H9 (cell line): Measurements from ENCODE around the gene DENND1A. TPM values are rescaled to one million over a fixed set of nuclear protein-coding genes. Genes with fewer than 3 reads are reported as not detected.
A peak's percentile ranks its signal among the peaks of the same experiment; 100 is the strongest.

Experiments
- DNase-seq: peaks from one replicate; pipeline ENCODE4 v3.0.0-alpha.2; 2017
- H2AFZ ChIP-seq: one replicate; pipeline ENCODE4 v1.6.1; 2013; ENCODE audit warnings: mild to moderate bottlenecking, low read length, control low read depth, moderate library complexity
- H2AK5ac ChIP-seq: 2 replicates; pipeline ENCODE4 v1.6.1; 2013; ENCODE audit warnings: low read length, control low read depth, mixed read lengths; ENCODE audit not compliant: insufficient read length
- H2BK120ac ChIP-seq: one replicate; pipeline ENCODE4 v1.6.1; 2013; ENCODE audit warnings: low read depth, mild to moderate bottlenecking, low read length, control low read depth, inconsistent platforms; ENCODE audit not compliant: poor library complexity, severe bottlenecking
- H2BK12ac ChIP-seq: 2 replicates; pipeline ENCODE4 v1.6.1; 2013; ENCODE audit warnings: low read length, control low read depth, mixed read lengths, low read depth; ENCODE audit not compliant: insufficient read length
- H2BK15ac ChIP-seq: 2 replicates; pipeline ENCODE4 v1.6.1; 2013; ENCODE audit warnings: low read depth, low read length, control low read depth
- H2BK20ac ChIP-seq: one replicate; pipeline ENCODE4 v1.6.1; 2013; ENCODE audit warnings: low read depth, mild to moderate bottlenecking, low read length, control low read depth, inconsistent platforms; ENCODE audit not compliant: poor library complexity, severe bottlenecking
- H2BK5ac ChIP-seq: 2 replicates; pipeline ENCODE4 v1.6.1; 2013; ENCODE audit warnings: low read length, control low read depth, mixed read lengths; ENCODE audit not compliant: insufficient read length
- H3K14ac ChIP-seq: 2 replicates; pipeline ENCODE4 v1.6.1; 2013; ENCODE audit warnings: low read length, control low read depth; ENCODE audit not compliant: insufficient read depth
- H3K18ac ChIP-seq: 2 replicates; pipeline ENCODE4 v1.6.1; 2013; ENCODE audit warnings: low read depth, mild to moderate bottlenecking, mixed read lengths, low read length, control low read depth; ENCODE audit not compliant: insufficient read length
- H3K23ac ChIP-seq: 2 replicates; pipeline ENCODE4 v1.6.1; 2013; ENCODE audit warnings: low read length, control low read depth, mixed read lengths, low read depth; ENCODE audit not compliant: insufficient read length
- H3K23me2 ChIP-seq: 2 replicates; pipeline ENCODE4 v1.6.1; 2013; ENCODE audit warnings: low read depth, mild to moderate bottlenecking, mixed read lengths, low read length, control low read depth; ENCODE audit not compliant: insufficient read length, poor library complexity, severe bottlenecking
- H3K27ac ChIP-seq: 2 replicates; pipeline ENCODE4 v1.5.1; 2013; ENCODE audit warnings: low read length, control low read depth, mixed read lengths, low read depth; ENCODE audit not compliant: insufficient read length
- H3K27me3 ChIP-seq: 2 replicates; pipeline ENCODE4 v1.6.1; 2013; ENCODE audit warnings: low read length, control low read depth, inconsistent platforms; ENCODE audit not compliant: insufficient read depth
- H3K4ac ChIP-seq: 2 replicates; pipeline ENCODE4 v1.6.1; 2013; ENCODE audit warnings: low read depth, mild to moderate bottlenecking, control low read depth, inconsistent platforms, low read length, moderate library complexity
- H3K4me1 ChIP-seq: 2 replicates; pipeline ENCODE4 v1.6.1; 2013; ENCODE audit warnings: low read length, control low read depth, inconsistent platforms; ENCODE audit not compliant: insufficient read depth
- H3K4me2 ChIP-seq: 2 replicates; pipeline ENCODE4 v1.6.1; 2013; ENCODE audit warnings: low read length, control low read depth, mixed read lengths; ENCODE audit not compliant: insufficient read length, insufficient read depth
- H3K56ac ChIP-seq: 2 replicates; pipeline ENCODE4 v1.6.1; 2013; ENCODE audit warnings: low read depth, mild to moderate bottlenecking, mixed read lengths, low read length, control low read depth; ENCODE audit not compliant: insufficient read length
- H3K79me1 ChIP-seq: 2 replicates; pipeline ENCODE4 v1.6.1; 2013; ENCODE audit warnings: low read depth, mild to moderate bottlenecking, moderate library complexity, low read length, control low read depth, inconsistent platforms; ENCODE audit not compliant: insufficient read depth, poor library complexity, severe bottlenecking
- H3K79me2 ChIP-seq: 2 replicates; pipeline ENCODE4 v1.6.1; 2013; ENCODE audit warnings: low read length, control low read depth, inconsistent platforms; ENCODE audit not compliant: insufficient read depth
- H3K9ac ChIP-seq: 2 replicates; pipeline ENCODE4 v1.6.1; 2013; ENCODE audit warnings: low read length, control low read depth, mixed read lengths; ENCODE audit not compliant: insufficient read length; ENCODE audit errors: extremely low read depth
- H3K9me3 ChIP-seq: one replicate; pipeline ENCODE4 v1.6.1; 2013; ENCODE audit warnings: low read depth, low read length, inconsistent platforms; ENCODE audit not compliant: control insufficient read depth
- H3T11ph ChIP-seq: one replicate; pipeline ENCODE4 v1.6.1; 2013; ENCODE audit warnings: mild to moderate bottlenecking, low read length, control low read depth, inconsistent platforms
- H4K20me1 ChIP-seq: one replicate; pipeline ENCODE4 v1.6.1; 2013; ENCODE audit not compliant: control insufficient read depth, insufficient read length, insufficient read depth
- H4K5ac ChIP-seq: 2 replicates; pipeline ENCODE4 v1.6.1; 2013; ENCODE audit warnings: low read depth, mild to moderate bottlenecking, mixed read lengths, low read length, control low read depth; ENCODE audit not compliant: insufficient read length
- H4K8ac ChIP-seq: replicated peaks from 2 replicates; pipeline ENCODE4 v1.6.1; 2013; ENCODE audit warnings: low read length, control low read depth, mixed read lengths, low read depth; ENCODE audit not compliant: insufficient read length
- H4K91ac ChIP-seq: 2 replicates; pipeline ENCODE4 v1.6.1; 2013; ENCODE audit warnings: low read depth, mild to moderate bottlenecking, moderate library complexity, mixed read lengths, low read length, control low read depth; ENCODE audit not compliant: insufficient read length
- H3K27ac Mint-ChIP-seq, 3 experiments: 2 replicates in 2 of 3; 3 replicates in 1 of 3; pipeline ENCODE4 v1.8.0; 2020 to 2021; ENCODE audit warnings: mixed read lengths in 3 of 3, mild to moderate bottlenecking in 1 of 3, moderate library complexity in 1 of 3
- H3K27me3 Mint-ChIP-seq: 2 replicates; pipeline ENCODE4 v1.8.0; 2021; ENCODE audit warnings: low read depth, mild to moderate bottlenecking, moderate library complexity, mixed read lengths
- H3K36me3 Mint-ChIP-seq, 3 experiments: 2 replicates in 2 of 3; 3 replicates in 1 of 3; pipeline ENCODE4 v1.8.0; 2020 to 2021; ENCODE audit warnings: low read depth in 3 of 3, mixed read lengths in 3 of 3; ENCODE audit not compliant: insufficient read depth in 1 of 3
- H3K4me1 Mint-ChIP-seq, 2 experiments: 2 replicates each; pipeline ENCODE4 v1.8.0; 2020; ENCODE audit warnings: mixed read lengths in 2 of 2
- H3K4me3 Mint-ChIP-seq, 2 experiments: 2 replicates in 1 of 2; 3 replicates in 1 of 2; pipeline ENCODE4 v1.8.0; 2020 to 2021; ENCODE audit warnings: mild to moderate bottlenecking in 2 of 2, mixed read lengths in 2 of 2, moderate library complexity in 1 of 2
- H3K9me3 Mint-ChIP-seq, 2 experiments: 2 replicates in 1 of 2; 3 replicates in 1 of 2; pipeline ENCODE4 v1.8.0; 2020; ENCODE audit warnings: mild to moderate bottlenecking in 2 of 2, mixed read lengths in 2 of 2, moderate library complexity in 1 of 2
- CTCF ChIP-seq: fragments of 200-600 bp; sonication (generic); conservative IDR thresholded peaks from 3 replicates; pipeline ENCODE4 v1.8.0; 2021; ENCODE audit warnings: antibody characterized with exemption, mild to moderate bottlenecking
- WGBS: extraction: QIAGEN DNeasy Blood & Tissue Kit; methylation state at CpG from one replicate; pipeline ENCODE4 v1.1.7; 2013; ENCODE audit warnings: missing lambda C conversion rate, low lambda C conversion rate, mixed read lengths; ENCODE audit not compliant: insufficient read length; ENCODE audit errors: extremely low coverage; 5-methylcytosine and 5-hydroxymethylcytosine counted together
- total RNA-seq: library from RNA; stranded (reverse); gene quantifications from 2 replicates; pipeline ENCODE4 v1.2.1, GENCODE V29; 2021

DENND1A gene
- total RNA-seq, 1 experiment from 2014 or later: 20.4 TPM

- Histone ChIP-seq H3K9me3 (no peaks in the 10 kb centered on the region), H4K91ac (no peak overlapping the region), H2BK15ac (no peak overlapping the region), H3K14ac (no peak overlapping the region), H3K4me2 (peak overlapping the region; percentile 8), H2BK20ac (no peak overlapping the region), H4K5ac (no peak overlapping the region), H3K23ac (no peak overlapping the region), H2AFZ (no peak overlapping the region), H3K79me2 (no peaks in the 10 kb centered on the region), H3K56ac (no peak overlapping the region), H3K27me3 (no peaks in the 10 kb centered on the region), H2AK5ac (no peak overlapping the region), H3T11ph (no peak overlapping the region), H2BK5ac (no peak overlapping the region), H3K18ac (no peak overlapping the region), H3K9ac (no peak overlapping the region), H3K27ac (no peak overlapping the region), H4K20me1 (no peaks in the 10 kb centered on the region), H2BK12ac (no peak overlapping the region), H2BK120ac (no peak overlapping the region), H3K79me1 (no peaks in the 10 kb centered on the region), H4K8ac (no peak overlapping the region), H3K23me2 (no peaks in the 10 kb centered on the region), H3K4me1 (no peaks in the 10 kb centered on the region), H3K4ac (no peak overlapping the region)
- 0 out of 7 replicates have a peak, but pooled peaks cover 0 to 1% (median 0%) of the 10 kb centered on the region in 3 experiments for H3K36me3 Mint-ChIP-seq
- H3K27ac Mint-ChIP-seq: peak overlapping the region in 1 of 3 experiments; percentile 11; a peak in 1 of 7 replicates
- no peak for TF ChIP-seq CTCF
- no peak for DNase-seq
- no peaks in the 10 kb centered on the region for H3K27me3 Mint-ChIP-seq
- peaks cover 0 to 3% of the 10 kb centered on the region in 2 experiments; a peak in 1 of 4 replicates for H3K4me1 Mint-ChIP-seq
- peaks cover 0 to under 1% of the 10 kb centered on the region in 2 experiments; a peak in 1 of 5 replicates for H3K9me3 Mint-ChIP-seq
- no CpG with 5 or more reads among the region's 6 CpGs for WGBS
- no peak overlapping the region for H3K4me3 Mint-ChIP-seq
These were observed 405.1 kb downstream of the DENND1A start for GRCh38 chr9:123524866-123525265.
